ENCODE data around the gene OSGEPL1. TPM values are rescaled to one million over a fixed set of nuclear protein-coding genes. Genes with fewer than 3 reads are reported as not detected.

The OSGEPL1 gene
- total RNA-seq, 2 donors from 2014 or later, result 2.1 to 6.5 TPM

GRCh38 chr2:189798312-189799029, 35.9 kb upstream of the OSGEPL1 start:
- Histone ChIP-seq H3K4me1 (no peaks in the 10 kb centered on the region), H3K36me3 (no peaks in the 10 kb centered on the region), H3K27me3 (no peaks in the 10 kb centered on the region), H3K27ac (no peak overlapping the region), H3K9me3 (no peaks in the 10 kb centered on the region), H3K9ac (ENCODE audit: low read depth in 2 of 2, low read length in 2 of 2) (no peak overlapping the region), H3K4me3 (no peak overlapping the region)
- intact Hi-C loops (cut with DNase I), result no loop called here
- TF ChIP-seq CTCF (IDR thresholded peaks at IDR 0.05), result no peak
- no peak for DNase-seq

- no peak for DNase-seq
- no peak for TF ChIP-seq CTCF (IDR thresholded peaks at IDR 0.05)
- no peaks in the 10 kb centered on the region for H3K27me3 ChIP-seq
- no peaks in the 10 kb centered on the region for H3K4me1 ChIP-seq
- H3K9ac ChIP-seq (ENCODE audit: low read depth in 2 of 2, low read length in 2 of 2), result no peak overlapping the region
- H3K27ac ChIP-seq, result no peak overlapping the region
- H3K36me3 ChIP-seq, result no peaks in the 10 kb centered on the region
- intact Hi-C loops (cut with DNase I), result no loop called here
- H3K9me3 ChIP-seq, result no peaks in the 10 kb centered on the region
- no peak overlapping the region for H3K4me3 ChIP-seq
These were observed 35.3 kb upstream of the OSGEPL1 start for GRCh38 chr2:189797902-189798301.

- Histone ChIP-seq H3K9ac (ENCODE audit: low read depth in 2 of 2, low read length in 2 of 2) (no peak overlapping the region), H3K27ac (no peak overlapping the region), H3K36me3 (no peaks in the 10 kb centered on the region), H3K9me3 (no peaks in the 10 kb centered on the region), H3K4me1 (no peaks in the 10 kb centered on the region), H3K27me3 (no peaks in the 10 kb centered on the region), H3K4me3 (no peak overlapping the region)
- no peak for DNase-seq
- no peak for TF ChIP-seq CTCF (IDR thresholded peaks at IDR 0.05)
- intact Hi-C loops (cut with DNase I), result no loop called here
These were observed 31.7 kb upstream of the OSGEPL1 start for GRCh38 chr2:189794310-189794709.

- H3K27me3 ChIP-seq, result no peaks in the 10 kb centered on the region
- H3K36me3 ChIP-seq, result no peaks in the 10 kb centered on the region
- DNase-seq, result no peak
- no peaks in the 10 kb centered on the region for H3K9me3 ChIP-seq
- no peak overlapping the region for H3K27ac ChIP-seq
- H3K9ac ChIP-seq (ENCODE audit: low read depth in 2 of 2, low read length in 2 of 2), result no peak overlapping the region
- no peak overlapping the region for H3K4me3 ChIP-seq
- intact Hi-C loops (cut with DNase I), result no loop called here
- no peak for TF ChIP-seq CTCF (IDR thresholded peaks at IDR 0.05)
- no peaks in the 10 kb centered on the region for H3K4me1 ChIP-seq
These were observed 28.9 kb upstream of the OSGEPL1 start for GRCh38 chr2:189791338-189792042.

- H3K4me1 ChIP-seq, result peaks cover 7% of the 10 kb centered on the region
- peak within 1 kb of the TSS; percentile 66 to 87 for H3K9ac ChIP-seq (ENCODE audit: low read depth in 2 of 2, low read length in 2 of 2)
- H3K9me3 ChIP-seq, result no peaks in the 10 kb centered on the region
- peak within 1 kb of the TSS; percentile 90 for H3K27ac ChIP-seq
- TF ChIP-seq CTCF (IDR thresholded peaks at IDR 0.05), result no peak
- no peaks in the 10 kb centered on the region for H3K36me3 ChIP-seq
- peak; percentile 96 for DNase-seq
- intact Hi-C loops (cut with DNase I), result no loop called here
- H3K27me3 ChIP-seq, result no peaks in the 10 kb centered on the region
- H3K4me3 ChIP-seq, result peak within 1 kb of the TSS; percentile 83
These were observed 21.6 kb upstream of the OSGEPL1 start, which contains the start of the genes ORMDL1 and PMS1 for GRCh38 chr2:189783927-189784867. ORMDL1 (minus strand) TSS chr2:189784339; CDS start chr2:189782595, 1,744 bp downstream. PMS1 (plus strand) TSS chr2:189784450; CDS start chr2:189791810, 7,360 bp downstream.
